WTC11 (cell line): ENCODE results near the gene NDRG3. TPM values are rescaled to one million over a fixed set of nuclear protein-coding genes. Genes with fewer than 3 reads are reported as not detected.

ENCODE experiments used
- ATAC-seq: fragments of 200-7000 bp; cut with Tn5 transposase; 2 replicates; pipeline ENCODE4 v1.10.0; 2021; ENCODE audit warnings: mild to moderate bottlenecking, moderate library complexity
- CTCF ChIA-PET: fragments of 300-600 bp; sonication (Branson Sonifier 250); formaldehyde crosslinking; loops from one replicate; lab custom pipeline; 2021; ENCODE audit warnings: antibody characterized with exemption; lab: Charles Lee
- POLR2A ChIA-PET: fragments of 350-600 bp; sonication (Branson Sonifier 250); formaldehyde crosslinking; loops from one replicate; lab custom pipeline; 2021; ENCODE audit warnings: antibody characterized with exemption; lab: Charles Lee
- DNase-seq: peaks from one replicate; pipeline ENCODE4 v3.0.0; 2021; ENCODE audit warnings: low spot score
- H3K27ac Mint-ChIP-seq: 2 replicates; pipeline ENCODE4 v1.8.0; 2021; ENCODE audit warnings: mixed read lengths
- H3K27me3 Mint-ChIP-seq: 2 replicates; pipeline ENCODE4 v1.8.0; 2021; ENCODE audit warnings: low read depth, mild to moderate bottlenecking, moderate library complexity, mixed read lengths
- H3K36me3 Mint-ChIP-seq: 2 replicates; pipeline ENCODE4 v1.8.0; 2021; ENCODE audit warnings: mixed read lengths
- H3K4me1 Mint-ChIP-seq: 2 replicates; pipeline ENCODE4 v1.8.0; 2022; ENCODE audit warnings: mixed read lengths
- H3K4me3 Mint-ChIP-seq: 2 replicates; pipeline ENCODE4 v1.8.0; 2021; ENCODE audit warnings: mild to moderate bottlenecking, moderate library complexity, mixed read lengths
- H3K9me3 Mint-ChIP-seq: 2 replicates; pipeline ENCODE4 v1.8.0; 2021; ENCODE audit warnings: mixed read lengths
- CBFB ChIP-seq: sonication (generic); formaldehyde crosslinking; IDR thresholded peaks from 2 replicates; pipeline ENCODE4 v1.8.1; 2022; ENCODE audit warnings: mild to moderate bottlenecking, low read depth, missing genetic modification reagents
- E2F1 ChIP-seq: sonication (generic); formaldehyde crosslinking; IDR thresholded peaks from 2 replicates; pipeline ENCODE4 v1.8.0; 2022; ENCODE audit warnings: mild to moderate bottlenecking, missing genetic modification reagents
- EMX1 ChIP-seq: fragments of 250-450 bp; sonication (Bioruptor Pico); IDR thresholded peaks from 2 replicates; pipeline ENCODE4 v1.8.0; 2021; ENCODE audit warnings: mild to moderate bottlenecking
- FOXP1 ChIP-seq: sonication (generic); formaldehyde crosslinking; IDR thresholded peaks from 2 replicates; pipeline ENCODE4 v1.8.0; 2022; ENCODE audit warnings: missing genetic modification reagents, mild to moderate bottlenecking, moderate library complexity, borderline replicate concordance
- HMGA2 ChIP-seq: fragments of 250-450 bp; sonication (Bioruptor Pico); IDR thresholded peaks from 2 replicates; pipeline ENCODE4 v1.4.0; 2021; ENCODE audit warnings: mild to moderate bottlenecking, moderate library complexity
- HMGXB4 ChIP-seq: sonication (generic); formaldehyde crosslinking; IDR thresholded peaks from 2 replicates; pipeline ENCODE4 v1.8.1; 2023; ENCODE audit warnings: mild to moderate bottlenecking, moderate library complexity, missing genetic modification reagents
- RORB ChIP-seq: fragments of 250-450 bp; sonication (Bioruptor Pico); IDR thresholded peaks from 2 replicates; pipeline ENCODE4 v1.9.0; 2021; ENCODE audit warnings: mild to moderate bottlenecking
- SMAD3 ChIP-seq: sonication (generic); formaldehyde crosslinking; IDR thresholded peaks from 2 replicates; pipeline ENCODE4 v1.8.0; 2022; ENCODE audit warnings: missing genetic modification reagents, mild to moderate bottlenecking, borderline replicate concordance
- ZMAT4 ChIP-seq: fragments of 250-450 bp; sonication (Bioruptor Pico); IDR thresholded peaks from 2 replicates; pipeline ENCODE4 v1.9.0; 2021; ENCODE audit warnings: mild to moderate bottlenecking
- ZNF396 ChIP-seq: fragments of 250-450 bp; sonication (Bioruptor Pico); IDR thresholded peaks from 2 replicates; pipeline ENCODE4 v1.8.0; 2021; ENCODE audit warnings: mild to moderate bottlenecking, moderate library complexity, borderline replicate concordance
- ZNF416 ChIP-seq: fragments of 250-450 bp; sonication (Bioruptor Pico); IDR thresholded peaks from 2 replicates; pipeline ENCODE4 v1.9.0; 2021; ENCODE audit warnings: mild to moderate bottlenecking, inconsistent platforms
- ZNF532 ChIP-seq: fragments of 250-450 bp; sonication (Bioruptor Pico); IDR thresholded peaks from 2 replicates; pipeline ENCODE4 v1.9.0; 2021; ENCODE audit warnings: mild to moderate bottlenecking, borderline replicate concordance
- ZNF671 ChIP-seq: fragments of 250-450 bp; sonication (Bioruptor Pico); IDR thresholded peaks from 2 replicates; pipeline ENCODE4 v1.8.0; 2021; ENCODE audit warnings: mild to moderate bottlenecking
- total RNA-seq: library from RNA; stranded (reverse); gene quantifications from 3 replicates; pipeline ENCODE4 v1.2.3, GENCODE V29; 2021
- TF ChIP-seq, protein P1 (sequence below): sonication (generic); formaldehyde crosslinking; IDR thresholded peaks from 2 replicates; pipeline ENCODE4 v1.8.1; 2023; ENCODE audit warnings: mild to moderate bottlenecking, missing genetic modification reagents, moderate library complexity
- TF ChIP-seq, protein P2 (sequence below): sonication (generic); formaldehyde crosslinking; IDR thresholded peaks from 2 replicates; pipeline ENCODE4 v1.8.1; 2023; ENCODE audit warnings: mild to moderate bottlenecking, missing genetic modification reagents
- TF ChIP-seq, protein P3 (sequence below): sonication (generic); formaldehyde crosslinking; IDR thresholded peaks from 2 replicates; pipeline ENCODE4 v1.8.0; 2022; ENCODE audit warnings: missing genetic modification reagents

NDRG3 gene
- total RNA-seq, 1 experiment from 2014 or later = 27.0 TPM

- ATAC-seq = no peak
- ChIA-PET POLR2A (interaction anchor here (0.8 kb wide), 1 partner anchor 37 kb away, joined by 3 read pairs; no protein-coding TSS in a partner anchor), CTCF (interaction anchor here (0.6 to 2.8 kb wide), 11 partner anchors 8 to 138 kb away, joined by 3 to 18 read pairs (median 6); partner anchors contain the start of genes DSN1, NDRG3 and RAB5IF)
- H3K36me3 Mint-ChIP-seq = no peaks in the 10 kb centered on the region
- no peak for DNase-seq
- H3K4me1 Mint-ChIP-seq = peaks cover 28% of the 10 kb centered on the region
- TF ChIP-seq ZNF396 (CRISPR knock-in tag) = no peak
- no peak for TF ChIP-seq HMGA2 (CRISPR knock-in tag)
- TF ChIP-seq HMGXB4 (CRISPR knock-in tag) = no peak
- TF ChIP-seq CBFB = no peak
- TF ChIP-seq, protein P1, sequence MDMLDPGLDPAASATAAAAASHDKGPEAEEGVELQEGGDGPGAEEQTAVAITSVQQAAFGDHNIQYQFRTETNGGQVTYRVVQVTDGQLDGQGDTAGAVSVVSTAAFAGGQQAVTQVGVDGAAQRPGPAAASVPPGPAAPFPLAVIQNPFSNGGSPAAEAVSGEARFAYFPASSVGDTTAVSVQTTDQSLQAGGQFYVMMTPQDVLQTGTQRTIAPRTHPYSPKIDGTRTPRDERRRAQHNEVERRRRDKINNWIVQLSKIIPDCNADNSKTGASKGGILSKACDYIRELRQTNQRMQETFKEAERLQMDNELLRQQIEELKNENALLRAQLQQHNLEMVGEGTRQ = no peak
- TF ChIP-seq E2F1 (CRISPR knock-in tag) = no peak
- TF ChIP-seq, protein P2, sequence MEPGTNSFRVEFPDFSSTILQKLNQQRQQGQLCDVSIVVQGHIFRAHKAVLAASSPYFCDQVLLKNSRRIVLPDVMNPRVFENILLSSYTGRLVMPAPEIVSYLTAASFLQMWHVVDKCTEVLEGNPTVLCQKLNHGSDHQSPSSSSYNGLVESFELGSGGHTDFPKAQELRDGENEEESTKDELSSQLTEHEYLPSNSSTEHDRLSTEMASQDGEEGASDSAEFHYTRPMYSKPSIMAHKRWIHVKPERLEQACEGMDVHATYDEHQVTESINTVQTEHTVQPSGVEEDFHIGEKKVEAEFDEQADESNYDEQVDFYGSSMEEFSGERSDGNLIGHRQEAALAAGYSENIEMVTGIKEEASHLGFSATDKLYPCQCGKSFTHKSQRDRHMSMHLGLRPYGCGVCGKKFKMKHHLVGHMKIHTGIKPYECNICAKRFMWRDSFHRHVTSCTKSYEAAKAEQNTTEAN (CRISPR knock-in tag) = no peak
- TF ChIP-seq, protein P3, sequence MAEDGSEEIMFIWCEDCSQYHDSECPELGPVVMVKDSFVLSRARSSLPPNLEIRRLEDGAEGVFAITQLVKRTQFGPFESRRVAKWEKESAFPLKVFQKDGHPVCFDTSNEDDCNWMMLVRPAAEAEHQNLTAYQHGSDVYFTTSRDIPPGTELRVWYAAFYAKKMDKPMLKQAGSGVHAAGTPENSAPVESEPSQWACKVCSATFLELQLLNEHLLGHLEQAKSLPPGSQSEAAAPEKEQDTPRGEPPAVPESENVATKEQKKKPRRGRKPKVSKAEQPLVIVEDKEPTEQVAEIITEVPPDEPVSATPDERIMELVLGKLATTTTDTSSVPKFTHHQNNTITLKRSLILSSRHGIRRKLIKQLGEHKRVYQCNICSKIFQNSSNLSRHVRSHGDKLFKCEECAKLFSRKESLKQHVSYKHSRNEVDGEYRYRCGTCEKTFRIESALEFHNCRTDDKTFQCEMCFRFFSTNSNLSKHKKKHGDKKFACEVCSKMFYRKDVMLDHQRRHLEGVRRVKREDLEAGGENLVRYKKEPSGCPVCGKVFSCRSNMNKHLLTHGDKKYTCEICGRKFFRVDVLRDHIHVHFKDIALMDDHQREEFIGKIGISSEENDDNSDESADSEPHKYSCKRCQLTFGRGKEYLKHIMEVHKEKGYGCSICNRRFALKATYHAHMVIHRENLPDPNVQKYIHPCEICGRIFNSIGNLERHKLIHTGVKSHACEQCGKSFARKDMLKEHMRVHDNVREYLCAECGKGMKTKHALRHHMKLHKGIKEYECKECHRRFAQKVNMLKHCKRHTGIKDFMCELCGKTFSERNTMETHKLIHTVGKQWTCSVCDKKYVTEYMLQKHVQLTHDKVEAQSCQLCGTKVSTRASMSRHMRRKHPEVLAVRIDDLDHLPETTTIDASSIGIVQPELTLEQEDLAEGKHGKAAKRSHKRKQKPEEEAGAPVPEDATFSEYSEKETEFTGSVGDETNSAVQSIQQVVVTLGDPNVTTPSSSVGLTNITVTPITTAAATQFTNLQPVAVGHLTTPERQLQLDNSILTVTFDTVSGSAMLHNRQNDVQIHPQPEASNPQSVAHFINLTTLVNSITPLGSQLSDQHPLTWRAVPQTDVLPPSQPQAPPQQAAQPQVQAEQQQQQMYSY (CRISPR knock-in tag) = no peak
- TF ChIP-seq SMAD3 = no peak
- TF ChIP-seq FOXP1 (CRISPR knock-in tag) = no peak
- TF ChIP-seq ZNF416 (CRISPR knock-in tag) = no peak
- TF ChIP-seq ZNF532 = no peak
- TF ChIP-seq ZNF671 (CRISPR knock-in tag) = no peak
- TF ChIP-seq RORB (CRISPR knock-in tag) = no peak
- no peak for TF ChIP-seq EMX1 (CRISPR knock-in tag)
- no peak for TF ChIP-seq ZMAT4 (CRISPR knock-in tag)
- H3K9me3 Mint-ChIP-seq = no peaks in the 10 kb centered on the region
- no peak overlapping the region for H3K4me3 Mint-ChIP-seq
- H3K27me3 Mint-ChIP-seq = no peaks in the 10 kb centered on the region
- no peak overlapping the region for H3K27ac Mint-ChIP-seq
These were observed 8.7 kb downstream of the NDRG3 start for GRCh38 chr20:36737183-36737499.
